Upper lobe of left lung (tissue), 4 donors: ENCODE data around the gene ADAM17.

Experiments used
- EP300 ChIP-seq, 4 donors: sonication (generic); formaldehyde crosslinking; IDR thresholded peaks; one replicate each; pipeline ENCODE4 v1.5.1; 2017; ENCODE audit warnings: antibody characterized with exemption in 4 of 4, control low read depth in 2 of 4
- POLR2A ChIP-seq, 4 donors: fragments of 450-650 bp; IDR thresholded peaks; one replicate each; pipeline ENCODE4 v1.5.1; 2016 to 2017; ENCODE audit warnings: antibody characterized with exemption in 4 of 4, mild to moderate bottlenecking in 2 of 4
- POLR2AphosphoS5 ChIP-seq, 2 donors: sonication (generic); formaldehyde crosslinking; IDR thresholded peaks; one replicate each; pipeline ENCODE4 v1.5.1; 2017; ENCODE audit warnings: antibody characterized with exemption in 2 of 2
- TF ChIP-seq, protein P1 (sequence below), 6 experiments: fragments of 450-650 bp in 4 of 6; fragments of 200-600 bp in 2 of 6; sonication (generic) in 2 of 6; IDR thresholded peaks; one replicate each; pipeline ENCODE4 v1.5.1; 2016 to 2019; ENCODE audit warnings: antibody characterized with exemption in 6 of 6

- TF ChIP-seq, protein P1, sequence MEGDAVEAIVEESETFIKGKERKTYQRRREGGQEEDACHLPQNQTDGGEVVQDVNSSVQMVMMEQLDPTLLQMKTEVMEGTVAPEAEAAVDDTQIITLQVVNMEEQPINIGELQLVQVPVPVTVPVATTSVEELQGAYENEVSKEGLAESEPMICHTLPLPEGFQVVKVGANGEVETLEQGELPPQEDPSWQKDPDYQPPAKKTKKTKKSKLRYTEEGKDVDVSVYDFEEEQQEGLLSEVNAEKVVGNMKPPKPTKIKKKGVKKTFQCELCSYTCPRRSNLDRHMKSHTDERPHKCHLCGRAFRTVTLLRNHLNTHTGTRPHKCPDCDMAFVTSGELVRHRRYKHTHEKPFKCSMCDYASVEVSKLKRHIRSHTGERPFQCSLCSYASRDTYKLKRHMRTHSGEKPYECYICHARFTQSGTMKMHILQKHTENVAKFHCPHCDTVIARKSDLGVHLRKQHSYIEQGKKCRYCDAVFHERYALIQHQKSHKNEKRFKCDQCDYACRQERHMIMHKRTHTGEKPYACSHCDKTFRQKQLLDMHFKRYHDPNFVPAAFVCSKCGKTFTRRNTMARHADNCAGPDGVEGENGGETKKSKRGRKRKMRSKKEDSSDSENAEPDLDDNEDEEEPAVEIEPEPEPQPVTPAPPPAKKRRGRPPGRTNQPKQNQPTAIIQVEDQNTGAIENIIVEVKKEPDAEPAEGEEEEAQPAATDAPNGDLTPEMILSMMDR (IDR thresholded peaks at IDR 0.05) = no peak
- no peak for TF ChIP-seq POLR2A (IDR thresholded peaks at IDR 0.05)
- no peak for TF ChIP-seq POLR2AphosphoS5 (IDR thresholded peaks at IDR 0.05)
- TF ChIP-seq EP300 (IDR thresholded peaks at IDR 0.05) = no peak
These were observed 114.1 kb downstream of the ADAM17 start for GRCh38 chr2:9441556-9441955.
